NCI-H2107 (cell line): ENCODE results near the gene CDK18.

Source experiments
- DNase-seq: peaks from one replicate; lab custom pipeline; 2025; lab: John Stamatoyannopoulos, UW

The CDK18 gene

DNA sequence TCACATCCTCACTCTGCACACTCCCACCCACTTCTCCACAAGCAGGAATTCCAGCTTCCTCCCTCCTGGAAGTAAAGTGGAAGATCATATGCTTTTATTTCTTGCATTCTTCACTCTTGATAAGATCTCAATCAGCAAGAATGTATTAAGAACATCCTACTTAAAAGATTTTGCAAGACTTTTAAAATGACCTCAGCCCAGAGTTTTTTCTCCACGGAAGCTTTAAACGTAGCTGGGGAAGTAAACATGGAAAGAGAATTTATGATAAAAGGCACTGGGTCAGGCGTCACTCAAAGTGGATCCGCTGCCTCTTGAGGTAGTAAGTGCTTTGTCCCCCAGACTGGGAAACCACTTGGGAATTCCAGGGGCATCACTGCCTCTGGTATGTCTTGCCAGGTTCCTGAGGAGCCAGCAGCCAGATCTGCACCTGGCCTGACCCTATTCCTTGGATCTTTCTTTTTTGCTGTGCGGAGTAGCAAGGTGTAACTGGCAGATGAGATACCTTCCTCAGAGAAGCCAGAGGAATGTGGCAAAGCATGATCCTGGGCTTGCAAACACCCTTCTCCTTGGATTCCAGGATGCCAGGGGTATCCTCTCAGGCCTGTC, 33.9 kb downstream of the CDK18 start:
- DNase-seq: no peak

GRCh38 chr1:205541161-205541886, 36.9 kb downstream of the CDK18 start:
- DNase-seq: no peak

GRCh38 chr1:205542367-205542766, 37.9 kb downstream of the CDK18 start:
- no peak for DNase-seq

GRCh38 chr1:205543351-205544301, 39.2 kb downstream of the CDK18 start:
- peak; percentile 30 for DNase-seq

DNA sequence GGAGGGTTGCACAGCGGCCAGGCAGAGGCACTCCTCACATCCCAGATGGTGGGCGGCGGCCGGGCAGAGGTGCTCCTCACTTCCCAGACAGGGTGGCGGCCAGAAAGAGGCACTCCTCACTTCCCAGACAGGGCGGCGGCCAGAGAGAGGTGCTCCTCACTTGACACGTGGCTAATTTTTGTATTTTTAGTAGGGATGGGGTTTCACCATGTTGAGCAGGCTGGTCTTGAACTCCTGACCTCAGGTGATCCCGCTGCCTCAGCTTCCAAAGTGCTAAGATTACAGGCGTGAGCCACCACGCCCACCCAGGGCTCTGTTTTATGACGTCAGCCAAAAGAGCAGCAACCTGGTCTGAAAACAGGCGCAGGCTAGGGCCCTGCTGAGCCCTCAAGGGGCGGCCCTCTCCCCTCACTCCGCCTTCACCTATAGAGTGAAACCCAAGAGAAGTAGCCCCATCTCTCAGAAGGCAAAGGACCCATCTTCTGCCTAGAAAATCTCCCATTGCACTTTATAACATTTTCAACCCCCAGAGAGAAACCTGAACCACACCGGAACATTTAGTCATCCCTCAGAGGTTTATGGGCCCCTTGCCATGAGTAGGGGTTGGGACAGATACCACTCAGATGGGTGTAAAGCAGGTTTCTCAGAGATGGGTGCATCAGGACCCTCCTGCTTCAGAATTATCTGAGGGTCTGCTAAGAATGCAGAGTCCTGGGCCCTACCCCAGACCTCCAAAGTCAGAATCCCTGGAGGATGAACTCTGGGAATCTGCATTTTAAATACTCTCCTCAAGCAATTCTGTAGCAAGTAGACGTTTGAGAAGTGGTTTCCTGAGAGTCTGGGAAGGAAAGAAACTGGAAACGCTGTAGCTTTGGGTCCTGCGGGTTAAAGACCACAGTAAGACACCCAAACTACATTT, 40.8 kb downstream of the CDK18 start:
- DNase-seq: no peak

GRCh38 chr1:205545991-205546390, 41.5 kb downstream of the CDK18 start:
- DNase-seq: no peak

DNA sequence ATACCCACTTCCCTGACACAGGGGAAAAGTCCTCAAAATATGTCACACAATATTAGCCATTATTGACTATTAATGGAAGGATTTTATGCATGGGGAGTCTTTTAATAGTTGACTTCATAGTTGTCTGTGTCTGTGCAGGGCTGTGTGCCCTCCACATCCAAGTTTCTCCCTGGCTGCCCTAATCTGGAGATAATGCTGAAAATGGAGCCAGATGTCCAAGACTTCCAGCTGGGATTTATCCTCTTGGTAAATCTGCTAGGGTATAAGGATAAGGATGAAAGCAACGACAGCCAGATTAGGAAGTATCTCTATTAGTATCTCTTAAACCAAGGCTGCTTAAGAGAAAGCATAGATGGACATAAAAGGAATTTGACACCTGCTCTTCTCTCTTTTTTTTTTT, 42.1 kb downstream of the CDK18 start:
- DNase-seq: no peak

DNA sequence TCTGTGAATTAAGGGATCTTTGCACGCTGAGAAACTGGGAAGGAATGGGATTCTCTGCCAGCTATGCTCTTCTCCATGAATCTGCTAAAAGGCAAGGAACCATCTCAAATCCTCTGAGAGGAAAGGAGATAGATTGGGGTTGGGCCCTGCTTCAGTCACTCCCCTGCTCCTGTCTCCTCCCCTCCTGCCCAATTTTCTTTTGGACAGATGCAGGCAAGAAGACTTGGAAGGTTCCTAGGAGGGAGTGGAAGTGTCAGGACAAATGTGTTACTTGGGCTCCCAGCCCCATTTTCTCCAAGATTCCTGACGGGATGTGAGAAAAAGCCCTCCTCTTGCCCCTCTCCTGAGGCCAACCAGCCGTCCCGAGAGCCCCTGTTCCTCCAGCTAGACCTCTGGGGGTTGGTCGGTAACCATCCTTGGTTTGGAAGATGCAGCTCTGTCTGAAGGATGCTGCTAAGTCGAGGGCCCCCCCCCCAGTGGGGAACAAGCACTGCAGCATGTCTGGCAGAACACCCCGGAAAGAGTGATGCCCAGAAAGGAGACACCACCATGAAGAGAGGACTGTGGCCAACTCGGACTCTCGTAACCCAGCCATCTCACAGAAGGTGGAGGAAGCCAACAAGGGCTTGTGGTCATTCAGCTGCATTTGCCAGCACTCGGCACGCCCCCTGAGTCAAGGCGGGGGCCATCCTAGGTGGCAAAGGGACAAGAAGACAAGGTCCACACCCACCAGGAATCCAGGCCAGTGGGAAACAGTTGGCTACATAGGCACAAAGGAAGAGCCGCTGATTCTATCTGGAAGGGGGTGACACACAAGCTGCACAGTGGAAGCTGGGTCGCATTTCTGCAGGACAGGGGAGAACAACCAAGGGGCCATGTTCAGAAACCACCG, 43.7 kb downstream of the CDK18 start:
- DNase-seq: no peak

GRCh38 chr1:205554026-205554811, 49.8 kb downstream of the CDK18 start:
- no peak for DNase-seq

DNA sequence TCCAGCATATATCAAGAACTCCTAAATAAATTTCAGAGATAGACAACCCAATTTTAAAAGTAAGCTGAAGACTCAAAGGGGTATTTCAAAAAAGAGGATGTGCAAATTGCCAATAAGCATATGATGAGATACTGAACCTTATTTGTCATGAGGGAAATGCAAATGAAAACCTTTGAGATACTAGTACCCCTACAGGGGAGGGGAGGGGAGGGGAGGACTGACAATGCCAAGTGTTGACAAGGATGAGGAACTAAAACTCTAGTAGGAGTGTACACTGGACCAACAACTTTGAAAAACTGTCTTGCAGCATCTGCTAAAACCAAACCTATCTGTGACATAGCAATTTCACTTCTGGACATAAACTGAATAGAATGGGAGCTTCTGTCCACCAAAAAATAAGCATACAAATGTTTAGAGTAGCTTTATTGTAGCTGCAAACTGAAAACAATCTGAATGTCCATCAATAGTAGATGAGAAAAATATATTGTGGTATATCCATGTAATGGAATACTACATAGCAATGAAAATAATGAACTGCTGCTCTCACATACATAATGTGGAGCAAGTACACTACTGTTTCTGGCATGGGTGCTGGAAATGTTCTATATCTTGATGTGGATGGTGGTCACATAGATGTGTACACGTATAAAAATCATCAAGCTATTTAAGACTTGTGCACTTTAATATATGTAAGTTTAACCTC, 57.2 kb downstream of the CDK18 start:
- DNase-seq: no peak

DNA sequence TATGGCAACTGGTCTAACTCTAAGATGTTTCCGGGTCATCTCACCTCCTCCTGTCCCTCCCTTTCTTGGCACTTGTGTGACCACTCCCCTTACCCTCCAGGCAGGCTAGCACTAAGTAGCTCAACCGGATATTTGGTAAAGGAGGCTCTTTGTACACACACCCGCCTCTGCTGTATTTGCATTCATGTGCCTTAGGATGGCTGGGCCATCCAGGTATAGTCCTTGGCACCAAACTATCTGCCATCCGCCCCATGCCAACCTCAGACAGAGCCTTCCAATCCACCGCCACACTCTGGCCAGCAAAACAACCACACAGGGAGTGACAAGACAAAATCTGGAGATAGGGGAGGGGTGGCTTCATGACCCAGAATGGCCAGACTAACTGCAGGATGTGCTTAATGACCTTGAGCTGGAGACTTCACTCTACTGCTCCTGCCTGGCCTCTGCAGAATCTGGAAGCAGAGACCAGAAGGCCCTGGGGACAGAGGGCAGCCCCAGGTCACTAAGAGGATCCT, 59.5 kb downstream of the CDK18 start:
- DNase-seq: no peak

DNA sequence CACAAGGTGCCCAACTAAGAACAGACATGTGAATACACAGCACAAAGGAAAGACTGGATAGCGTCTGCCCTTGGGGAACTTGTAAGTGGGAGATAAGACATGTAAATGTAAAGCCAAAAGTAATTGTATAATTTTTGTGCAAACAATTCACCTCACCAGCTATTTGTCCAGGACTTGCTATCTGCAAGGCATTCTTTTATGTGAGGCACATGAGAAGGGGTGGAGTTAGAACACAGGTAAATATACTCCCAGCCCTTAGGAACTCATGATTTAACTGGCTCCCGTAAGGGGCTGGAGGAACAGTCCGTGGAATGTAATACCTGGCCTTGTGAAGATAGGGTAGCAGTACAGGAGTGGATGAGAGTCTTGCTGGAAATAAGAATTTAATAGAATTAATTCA, 61.3 kb downstream of the CDK18 start:
- DNase-seq: no peak

DNA sequence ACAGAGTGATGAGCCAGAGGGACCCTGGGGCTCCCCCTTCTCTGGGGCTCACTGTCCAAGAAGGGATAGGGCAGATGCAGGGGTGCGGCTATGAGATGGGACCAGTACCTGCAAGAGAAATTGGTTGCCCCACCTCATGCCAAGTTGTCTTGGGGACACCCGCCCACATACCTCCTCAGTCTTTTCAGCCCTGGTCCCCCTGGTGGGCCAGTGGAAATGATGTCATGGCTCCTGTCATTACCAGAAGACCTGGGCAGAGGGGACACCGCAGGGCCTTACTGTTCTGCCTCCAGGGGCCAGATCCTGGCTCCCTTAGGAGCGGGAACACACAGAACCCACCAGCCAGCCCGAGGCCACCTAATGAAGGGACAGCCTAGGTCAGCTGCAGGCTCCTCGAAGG, 63.2 kb downstream of the CDK18 start:
- no peak for DNase-seq

GRCh38 chr1:205568135-205568468, 63.6 kb downstream of the CDK18 start:
- no peak for DNase-seq

DNA sequence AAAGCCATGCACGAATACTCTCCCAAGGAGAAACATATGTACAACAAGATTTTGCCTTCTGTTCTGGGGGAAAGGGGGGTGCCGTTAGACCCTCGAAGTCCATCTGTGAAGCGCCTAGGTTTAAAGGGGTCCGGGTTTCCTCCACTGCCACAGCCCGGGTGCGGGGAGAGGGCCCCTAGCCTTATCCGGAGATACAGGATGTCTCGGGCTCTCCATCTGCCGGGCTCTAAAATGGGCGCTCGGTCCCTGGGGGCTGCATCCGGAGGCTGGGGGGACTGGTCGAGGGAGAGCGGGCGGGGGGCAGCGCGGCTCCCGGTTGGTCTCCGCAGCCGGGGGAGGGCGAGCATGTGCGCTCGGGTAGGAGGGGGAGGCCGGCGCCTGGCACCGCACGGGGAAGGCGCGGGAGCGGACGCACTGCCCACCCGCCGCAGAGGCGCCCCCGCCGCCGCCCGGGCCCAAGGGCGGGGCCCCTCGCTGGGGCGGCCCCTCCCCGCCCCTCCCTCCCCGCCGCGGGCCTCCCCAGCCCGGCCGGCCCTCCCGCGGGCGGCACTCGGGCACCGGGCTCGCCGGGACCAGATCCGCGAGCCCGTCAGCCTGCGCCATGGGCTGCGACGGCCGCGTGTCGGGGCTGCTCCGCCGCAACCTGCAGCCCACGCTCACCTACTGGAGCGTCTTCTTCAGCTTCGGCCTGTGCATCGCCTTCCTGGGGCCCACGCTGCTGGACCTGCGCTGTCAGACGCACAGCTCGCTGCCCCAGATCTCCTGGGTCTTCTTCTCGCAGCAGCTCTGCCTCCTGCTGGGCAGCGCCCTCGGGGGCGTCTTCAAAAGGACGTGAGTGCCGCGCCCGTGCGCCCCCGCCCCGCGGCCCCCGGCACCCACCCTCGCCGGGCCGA, 64.2 kb downstream of the CDK18 start:
- no peak for DNase-seq

DNA sequence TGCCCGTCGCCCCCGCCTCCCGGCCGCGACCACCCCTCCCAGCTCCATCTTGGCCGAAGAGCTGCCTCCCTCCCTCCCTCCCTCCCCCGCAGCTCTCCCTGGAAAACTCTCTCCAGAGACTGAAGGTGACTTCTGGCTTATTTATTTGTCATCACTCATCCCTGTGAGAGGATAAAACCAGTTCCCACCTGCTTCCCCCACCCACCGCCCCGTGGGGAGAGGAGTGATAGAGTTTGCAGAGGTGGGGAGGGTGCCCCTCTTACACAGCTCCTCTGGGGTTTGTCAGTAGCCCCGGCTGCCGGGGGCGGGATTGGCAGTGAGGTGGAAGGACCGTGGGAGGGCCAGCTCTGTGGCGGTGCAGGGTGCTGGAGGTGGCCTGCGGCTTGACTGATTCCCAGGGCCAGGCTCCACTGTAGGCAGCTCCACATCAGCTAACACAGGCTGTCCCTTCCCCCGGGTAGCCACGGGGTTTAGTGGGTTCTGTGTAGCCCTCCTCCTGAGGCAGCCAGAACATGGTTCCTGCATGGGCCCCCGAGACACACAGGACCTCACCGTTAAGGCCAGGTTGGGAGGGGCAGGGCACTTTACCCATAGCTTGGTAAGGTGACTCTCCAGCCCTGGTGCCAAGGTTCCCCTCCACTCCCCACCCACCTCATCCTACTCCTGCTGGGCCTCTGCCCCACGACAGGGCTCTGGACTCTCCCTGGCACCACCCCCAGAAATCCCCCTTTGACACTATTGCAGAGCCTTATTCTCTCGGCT, 65.1 kb downstream of the CDK18 start:
- DNase-seq: no peak

DNA sequence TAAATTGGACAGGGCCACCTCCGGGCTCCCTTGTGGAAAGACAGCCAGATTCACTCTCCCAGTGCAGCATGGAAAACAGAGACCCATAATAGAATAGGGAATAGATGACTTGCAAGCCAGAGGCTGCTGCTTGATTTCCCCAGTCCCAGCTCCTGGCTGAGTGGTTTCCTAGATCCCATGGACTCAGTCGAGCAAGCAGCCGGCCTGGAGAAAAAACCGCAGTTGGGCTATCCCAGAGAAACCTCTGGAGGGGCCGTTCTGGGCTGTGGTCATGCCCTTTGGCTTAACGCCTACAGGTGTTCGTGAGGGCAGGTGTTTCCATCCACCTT, 65.7 kb downstream of the CDK18 start:
- DNase-seq: no peak
